AG04450 (cell line): ENCODE data around the gene RBM18. TPM values are rescaled to one million over a fixed set of nuclear protein-coding genes. Genes with fewer than 3 reads are reported as not detected.

Source experiments
- CTCF ChIA-PET: fragments of 300-600, 350-600 bp; formaldehyde crosslinking; extraction: SDS; loops from one replicate; lab custom pipeline; 2022; ENCODE audit warnings: antibody characterized with exemption, inconsistent platforms; lab: Charles Lee
- POLR2A ChIA-PET: fragments of 350-600 bp; formaldehyde crosslinking; extraction: SDS; loops from one replicate; lab custom pipeline; 2021; ENCODE audit warnings: antibody characterized with exemption, inconsistent platforms; lab: Yijun Ruan, JAX
- DNase-seq: peaks from one replicate; pipeline ENCODE4 v3.0.0-alpha.2; 2011; ENCODE audit warnings: low read depth, low spot score
- H3K27ac ChIP-seq: one replicate; pipeline ENCODE4 v1.5.1; 2012; ENCODE audit warnings: low read depth, low read length, control low read depth
- H3K27me3 ChIP-seq: one replicate; pipeline ENCODE4 v1.6.0; 2012; ENCODE audit warnings: low read length; ENCODE audit not compliant: control insufficient read depth, insufficient read depth
- H3K4me3 ChIP-seq: 2 replicates; pipeline ENCODE4 v1.5.1; 2011; ENCODE audit warnings: mild to moderate bottlenecking, low read depth, low read length, control low read depth
- H3K9me3 ChIP-seq: 2 replicates; pipeline ENCODE4 v1.5.1; 2012; ENCODE audit warnings: low read length; ENCODE audit not compliant: control insufficient read depth, insufficient read depth
- polyA plus RNA-seq: library from polyadenylated mRNA; depleted of rRNA; stranded (reverse); fragments of >200 nt; gene quantifications from 2 replicates; pipeline ENCODE4 v1.2.3, GENCODE V29; 2011
- TF ChIP-seq, protein P1 (sequence below): IDR thresholded peaks from 2 replicates; pipeline ENCODE4 v1.5.1; 2011; ENCODE audit warnings: low read depth, low read length, control low read depth, inconsistent platforms

Gene RBM18
- polyA plus RNA-seq, 1 experiment: 38.6 TPM

- TF ChIP-seq, protein P1, sequence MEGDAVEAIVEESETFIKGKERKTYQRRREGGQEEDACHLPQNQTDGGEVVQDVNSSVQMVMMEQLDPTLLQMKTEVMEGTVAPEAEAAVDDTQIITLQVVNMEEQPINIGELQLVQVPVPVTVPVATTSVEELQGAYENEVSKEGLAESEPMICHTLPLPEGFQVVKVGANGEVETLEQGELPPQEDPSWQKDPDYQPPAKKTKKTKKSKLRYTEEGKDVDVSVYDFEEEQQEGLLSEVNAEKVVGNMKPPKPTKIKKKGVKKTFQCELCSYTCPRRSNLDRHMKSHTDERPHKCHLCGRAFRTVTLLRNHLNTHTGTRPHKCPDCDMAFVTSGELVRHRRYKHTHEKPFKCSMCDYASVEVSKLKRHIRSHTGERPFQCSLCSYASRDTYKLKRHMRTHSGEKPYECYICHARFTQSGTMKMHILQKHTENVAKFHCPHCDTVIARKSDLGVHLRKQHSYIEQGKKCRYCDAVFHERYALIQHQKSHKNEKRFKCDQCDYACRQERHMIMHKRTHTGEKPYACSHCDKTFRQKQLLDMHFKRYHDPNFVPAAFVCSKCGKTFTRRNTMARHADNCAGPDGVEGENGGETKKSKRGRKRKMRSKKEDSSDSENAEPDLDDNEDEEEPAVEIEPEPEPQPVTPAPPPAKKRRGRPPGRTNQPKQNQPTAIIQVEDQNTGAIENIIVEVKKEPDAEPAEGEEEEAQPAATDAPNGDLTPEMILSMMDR: no peak
- no peak overlapping the region for H3K4me3 ChIP-seq
- DNase-seq: peak; percentile 13
- H3K27ac ChIP-seq: no peak overlapping the region
- peaks cover 12% of the 10 kb centered on the region for H3K27me3 ChIP-seq
- ChIA-PET POLR2A (no interaction called here), CTCF (no interaction called here)
- no peaks in the 10 kb centered on the region for H3K9me3 ChIP-seq
These were observed 63.0 kb downstream of the RBM18 start for GRCh38 chr9:122201641-122202040.

- H3K27ac ChIP-seq: peak overlapping the region; percentile 21
- ChIA-PET CTCF (no interaction called here), POLR2A (no interaction called here)
- peaks cover 12% of the 10 kb centered on the region for H3K27me3 ChIP-seq
- H3K9me3 ChIP-seq: no peaks in the 10 kb centered on the region
- peak; percentile 21 for DNase-seq
- TF ChIP-seq, protein P1: no peak
- no peak overlapping the region for H3K4me3 ChIP-seq
These were observed 63.6 kb downstream of the RBM18 start for GRCh38 chr9:122200960-122201595.

DNA sequence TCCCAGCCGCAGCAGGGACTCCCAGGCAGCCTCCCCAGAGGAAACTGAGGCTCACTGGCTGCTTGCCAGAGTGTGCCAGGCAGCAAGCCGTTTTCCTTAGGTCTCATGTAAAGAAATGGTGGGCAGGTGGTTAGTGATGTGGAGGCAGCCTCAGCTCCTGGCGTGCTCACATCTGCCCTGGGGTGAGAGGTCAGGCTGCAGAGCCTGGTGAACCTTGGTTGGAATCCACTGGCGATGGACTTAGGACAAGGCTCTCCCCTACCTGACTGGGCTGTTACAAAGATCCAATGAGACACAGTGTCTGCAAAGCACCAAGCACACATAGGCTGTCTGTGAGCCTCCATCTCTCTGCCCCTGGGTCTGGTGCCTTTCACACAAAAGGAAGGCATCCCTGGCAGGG is 66.8 kb downstream of the RBM18 start:
- DNase-seq: no peak
- CTCF ChIA-PET: interaction anchor here (0.6 kb wide), 1 partner anchor 107 kb away, joined by 4 read pairs; no protein-coding TSS in a partner anchor
- Histone ChIP-seq H3K9me3 (no peaks in the 10 kb centered on the region), H3K27ac (no peak overlapping the region), H3K4me3 (no peak overlapping the region), H3K27me3 (peaks cover 24% of the 10 kb centered on the region)
- POLR2A ChIA-PET: no interaction called here
- TF ChIP-seq, protein P1: no peak

- Histone ChIP-seq H3K9me3 (no peaks in the 10 kb centered on the region), H3K27ac (no peak overlapping the region), H3K4me3 (no peak overlapping the region), H3K27me3 (peaks cover 25% of the 10 kb centered on the region)
- TF ChIP-seq, protein P1: no peak
- DNase-seq: no peak
- ChIA-PET POLR2A (no interaction called here), CTCF (interaction anchor here (0.6 kb wide), 1 partner anchor 108 kb away, joined by 4 read pairs; no protein-coding TSS in a partner anchor)
These were observed 67.2 kb downstream of the RBM18 start for GRCh38 chr9:122197426-122197825.

DNA sequence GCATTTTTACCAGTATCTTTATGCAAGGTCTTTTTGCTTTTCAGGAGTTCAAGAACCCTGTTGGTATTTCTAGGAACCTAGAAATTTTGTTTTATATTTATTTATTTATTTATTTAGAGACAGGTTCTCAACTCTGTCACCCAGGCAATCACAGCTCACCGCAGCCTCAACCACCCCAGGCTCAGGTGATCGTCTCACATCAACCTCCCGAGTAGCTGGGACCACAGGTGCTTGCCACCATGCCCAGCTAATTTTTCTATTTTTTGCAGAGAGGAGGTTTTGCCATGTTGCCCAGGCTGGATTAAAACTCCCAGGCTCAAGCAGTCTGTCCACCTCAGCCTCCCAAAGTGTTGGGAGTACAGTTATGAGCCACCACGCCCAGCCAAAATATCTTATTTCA is 68.8 kb downstream of the RBM18 start:
- POLR2A ChIA-PET: no interaction called here
- CTCF ChIA-PET: no interaction called here
- TF ChIP-seq, protein P1: no peak
- H3K27me3 ChIP-seq: peaks cover 33% of the 10 kb centered on the region
- no peaks in the 10 kb centered on the region for H3K9me3 ChIP-seq
- H3K27ac ChIP-seq: no peak overlapping the region
- DNase-seq: no peak
- H3K4me3 ChIP-seq: no peak overlapping the region
